HG02870 (cell line): ENCODE data around the gene GAST.
"Not testable (repeated sequence)": the region's sequence is repeated elsewhere in the genome, so short reads cannot be mapped to it uniquely, and the experiment has no call there.

Source experiments
- ATAC-seq: cut with Tn5 transposase; IDR thresholded peaks from one replicate; pipeline ENCODE4 v1.9.1; 2021; ENCODE audit warnings: mild to moderate bottlenecking, moderate library complexity; ENCODE audit not compliant: unreplicated experiment

The GAST gene, protein sequence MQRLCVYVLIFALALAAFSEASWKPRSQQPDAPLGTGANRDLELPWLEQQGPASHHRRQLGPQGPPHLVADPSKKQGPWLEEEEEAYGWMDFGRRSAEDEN

DNA sequence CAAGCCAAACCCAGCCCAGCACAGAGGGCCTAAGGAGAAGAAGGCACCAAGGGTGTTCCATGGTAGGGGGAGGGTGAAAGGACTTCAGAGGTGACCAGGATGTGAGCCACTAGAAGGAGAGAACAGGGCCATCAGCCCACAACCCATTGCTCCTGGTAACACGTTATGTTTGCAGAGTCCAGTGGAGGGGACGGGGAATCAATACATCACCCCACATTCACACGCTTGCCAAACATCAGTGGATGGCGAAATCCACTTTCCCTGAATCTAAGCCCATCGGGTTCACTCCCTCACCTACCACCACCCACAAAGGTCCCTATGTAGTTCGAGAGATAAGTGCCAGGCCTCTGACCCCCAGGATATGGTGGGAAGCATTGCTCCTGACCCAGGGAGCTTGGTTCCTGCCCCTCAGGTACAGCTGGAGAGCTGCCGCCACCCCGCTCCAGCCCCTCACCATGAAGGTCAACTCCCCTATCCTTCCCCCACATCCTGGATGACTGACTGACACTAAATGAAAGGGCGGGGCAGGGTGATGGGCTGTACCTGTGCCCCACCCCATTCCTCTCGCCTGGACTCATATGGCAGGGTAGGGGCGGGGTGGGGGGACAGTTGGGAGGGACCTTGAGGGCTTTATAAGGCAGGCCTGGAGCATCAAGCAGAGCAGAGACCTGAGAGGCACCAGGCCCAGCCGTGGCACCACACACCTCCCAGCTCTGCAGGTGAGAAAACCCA lies at the start of gene GAST:
GAST (plus strand) TSS at position 663 of the 732 bp plus-strand sequence. CDS start 3,106 bp downstream, outside the sequence.
- no peak for ATAC-seq

DNA sequence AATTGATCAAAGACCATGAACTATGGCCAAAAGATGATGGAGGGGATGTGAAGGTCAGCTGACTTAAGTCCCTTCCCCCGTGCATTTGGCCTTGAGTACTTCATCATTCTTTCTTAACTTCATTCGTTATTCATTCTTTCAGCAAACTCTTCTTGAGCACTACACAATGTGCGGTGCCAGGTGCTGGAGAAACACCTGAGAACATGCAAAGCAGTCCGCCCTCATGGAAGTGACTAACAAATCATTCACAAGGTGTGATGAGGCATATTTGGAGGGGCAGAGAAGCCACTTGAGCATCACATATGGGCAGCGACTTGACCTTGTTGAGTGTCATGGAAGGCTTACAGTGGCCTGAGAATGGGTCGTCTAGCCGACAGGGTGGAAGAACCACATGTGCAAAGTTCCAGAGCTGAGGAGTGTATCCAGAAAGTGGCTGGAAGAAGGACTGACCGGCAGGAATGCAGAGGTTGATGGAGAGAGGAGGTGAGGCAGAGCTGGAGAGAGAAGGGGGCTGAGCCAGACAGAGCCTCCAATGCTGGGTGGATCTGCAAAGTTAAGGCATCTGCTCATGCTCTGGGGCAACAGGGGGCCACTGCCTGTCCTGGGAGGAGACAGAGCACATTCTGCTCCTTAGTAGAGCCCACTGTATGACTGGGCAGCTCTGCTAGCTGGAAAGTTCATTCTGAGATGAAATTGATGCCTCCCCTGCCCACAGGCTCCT lies 48.5 kb upstream of the GAST start:
- ATAC-seq = no peak

DNA sequence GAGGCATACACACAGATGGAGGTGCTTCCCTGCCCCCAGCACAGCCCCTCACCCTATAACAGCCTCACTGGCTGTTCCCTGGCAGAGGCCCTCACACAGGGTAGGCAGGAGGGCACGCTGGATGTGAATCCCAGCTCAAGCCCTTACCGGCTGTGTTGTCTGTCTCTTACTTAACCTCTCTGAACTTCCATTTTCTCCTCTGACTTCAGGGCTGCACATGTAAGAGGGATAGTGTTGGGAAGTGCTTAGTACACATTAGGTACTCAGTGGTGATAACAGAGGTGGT lies 48.0 kb upstream of the GAST start:
- no peak for ATAC-seq

DNA sequence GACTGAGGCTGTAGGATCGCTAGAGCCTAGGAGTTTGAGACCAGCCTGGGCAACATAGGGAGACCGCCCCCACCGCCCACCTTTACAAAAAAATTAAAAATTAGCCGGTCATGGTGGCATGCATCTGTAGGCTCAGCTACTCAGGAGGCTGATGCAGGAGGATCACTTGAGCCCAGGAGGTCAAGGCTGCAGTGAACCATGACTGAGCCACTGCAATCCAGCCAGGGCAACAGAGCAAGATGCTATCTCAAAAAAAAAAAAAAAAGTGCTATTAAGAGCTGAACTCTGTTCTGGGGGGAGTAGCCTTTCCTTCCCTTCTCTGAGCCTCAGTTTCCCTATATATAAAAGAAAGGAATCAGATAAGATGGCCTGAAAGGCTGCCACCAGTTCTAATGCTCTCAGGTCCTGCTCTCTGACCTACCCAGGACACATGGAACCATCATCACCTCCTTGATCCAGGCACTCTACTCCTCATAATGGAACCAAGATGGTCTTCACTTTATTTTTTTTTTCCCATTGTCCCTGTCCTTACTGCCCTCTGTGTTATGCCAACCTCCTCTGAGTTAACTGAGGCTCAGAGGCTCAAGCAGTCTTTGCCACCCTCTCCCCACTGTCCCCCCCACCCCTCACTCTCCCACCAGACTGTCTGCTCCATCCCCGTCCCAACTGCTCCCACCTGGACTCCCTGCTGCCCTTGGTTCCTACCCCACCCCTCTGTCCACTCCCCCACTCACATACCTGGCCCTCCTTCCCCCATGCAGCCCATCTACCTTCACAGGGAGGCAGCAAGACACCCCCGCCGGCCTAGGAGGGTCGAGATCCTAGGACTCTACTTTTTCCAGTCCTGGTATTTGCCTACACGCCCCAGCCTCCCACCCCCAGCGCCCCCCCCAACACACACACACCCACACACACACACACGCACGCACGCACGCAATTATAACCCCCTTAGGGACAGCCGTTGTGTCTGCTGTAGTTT lies 47.3 kb upstream of the GAST start:
- ATAC-seq = no peak

DNA sequence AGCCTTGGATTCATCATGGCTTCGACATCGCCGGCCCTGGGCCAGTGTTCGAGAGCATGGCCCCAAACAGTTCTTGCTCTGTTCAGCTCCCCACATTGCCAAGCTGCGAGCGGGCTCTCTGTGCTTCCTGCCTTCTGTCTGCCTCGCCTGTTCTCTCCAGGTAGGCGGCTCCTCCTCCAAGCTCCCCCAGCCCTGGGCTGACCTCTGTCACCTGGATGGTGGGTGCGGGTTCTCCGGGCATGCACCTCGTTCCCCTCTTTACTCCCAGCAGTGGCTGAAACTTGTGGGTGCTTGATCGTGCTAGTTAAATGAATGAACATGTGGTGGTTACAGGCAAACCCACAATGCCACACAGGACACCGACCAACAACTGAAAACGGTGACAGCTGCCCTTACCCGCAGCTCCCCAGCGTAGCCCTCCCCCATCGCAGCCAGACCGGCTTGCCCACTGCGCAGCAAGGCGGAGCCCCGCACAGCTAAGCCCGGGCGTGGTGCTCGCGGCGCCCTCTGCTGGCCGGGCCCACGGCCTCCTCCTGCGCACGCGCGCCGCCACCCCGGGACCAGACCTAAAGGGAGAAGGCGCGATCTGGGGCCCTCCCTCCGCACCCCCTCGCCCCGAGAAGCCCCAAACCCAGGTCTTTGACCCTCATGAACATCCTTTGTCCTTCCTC lies 46.4 kb upstream of the GAST start:
- peak; percentile 54 for ATAC-seq

DNA sequence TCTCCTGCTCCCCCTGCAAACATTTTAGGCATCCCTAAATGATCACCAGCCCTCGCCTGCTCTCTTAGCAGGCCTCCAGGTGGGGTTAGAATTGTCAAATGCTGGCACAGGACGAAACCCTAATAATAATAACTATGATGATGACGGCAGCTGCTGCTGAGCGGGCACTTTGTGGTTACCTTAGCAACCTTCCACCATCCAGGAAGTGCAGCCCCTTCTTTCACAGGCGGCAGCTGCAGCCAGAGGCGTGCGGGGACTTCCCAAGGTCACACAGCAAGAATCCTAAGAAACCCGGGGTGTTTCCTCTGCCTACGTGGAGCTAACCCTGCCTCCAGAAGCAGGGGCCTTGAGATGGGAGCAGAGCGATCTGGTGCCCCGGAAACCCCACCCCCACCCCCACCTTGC lies 45.9 kb upstream of the GAST start:
- peak; percentile 25 for ATAC-seq

DNA sequence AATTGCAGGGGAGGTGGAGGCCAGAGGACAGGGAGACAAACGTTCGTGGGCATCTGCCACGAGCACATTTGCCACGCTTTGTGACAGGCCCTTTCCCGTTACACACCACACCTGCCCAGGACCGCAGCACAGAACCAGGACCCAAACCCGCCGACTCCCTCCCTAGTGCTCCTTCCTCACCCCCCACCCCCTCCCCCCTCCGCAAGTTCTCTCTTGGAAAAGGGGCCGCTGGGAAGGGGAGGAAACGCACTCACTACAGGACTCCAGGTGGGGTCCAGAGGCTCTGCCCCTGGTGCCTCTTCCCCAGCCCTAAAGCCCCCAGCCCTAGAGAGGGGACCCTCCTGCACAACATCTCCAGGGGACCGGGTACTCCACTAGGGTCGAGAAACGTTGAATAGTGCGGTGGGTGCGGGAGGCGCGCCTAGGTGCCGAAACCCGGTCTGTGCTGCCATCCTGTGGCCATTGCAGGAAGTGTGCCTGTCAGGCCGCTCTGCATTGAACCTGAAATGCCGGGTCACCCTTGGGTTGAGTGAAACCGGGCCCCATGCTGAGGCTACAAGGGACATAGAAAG lies 45.3 kb upstream of the GAST start:
- ATAC-seq = peak; percentile 42

DNA sequence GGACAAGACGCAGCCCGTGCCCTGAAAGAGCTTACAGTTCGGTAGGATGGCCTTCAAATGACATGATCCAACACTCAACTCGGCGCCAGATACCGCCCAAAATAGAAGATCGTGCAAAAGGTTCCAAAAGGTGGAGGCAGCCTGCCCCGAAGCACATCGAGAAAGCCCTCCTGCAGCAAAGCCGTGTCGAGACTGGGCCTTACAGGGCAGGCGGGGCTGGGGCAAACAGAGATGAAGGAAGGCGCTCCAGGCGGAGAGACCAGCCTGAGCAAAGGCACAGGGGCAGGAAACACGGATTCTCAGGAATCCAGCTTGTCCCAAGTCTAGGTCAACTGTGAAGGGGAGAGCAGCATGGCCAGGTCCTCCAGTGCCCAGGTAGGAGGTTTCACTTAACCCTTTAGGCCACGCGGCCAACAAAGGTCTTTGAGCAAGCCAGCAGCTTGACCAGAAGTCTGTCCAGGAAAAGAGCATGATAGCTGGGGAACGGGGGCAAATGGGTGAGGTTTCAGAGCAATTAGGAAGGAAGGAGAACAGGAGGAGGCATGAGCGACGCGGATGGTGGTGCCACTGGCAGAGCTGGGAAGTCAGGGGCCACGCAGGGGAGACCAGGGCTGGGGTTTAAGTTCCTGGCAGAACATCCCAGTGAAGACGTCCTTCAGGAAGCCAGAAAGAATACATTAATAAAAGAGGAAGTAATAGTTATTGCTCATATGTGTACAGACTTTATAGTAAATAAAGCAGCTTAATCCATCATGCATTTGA lies 44.7 kb upstream of the GAST start:
- ATAC-seq = no peak

DNA sequence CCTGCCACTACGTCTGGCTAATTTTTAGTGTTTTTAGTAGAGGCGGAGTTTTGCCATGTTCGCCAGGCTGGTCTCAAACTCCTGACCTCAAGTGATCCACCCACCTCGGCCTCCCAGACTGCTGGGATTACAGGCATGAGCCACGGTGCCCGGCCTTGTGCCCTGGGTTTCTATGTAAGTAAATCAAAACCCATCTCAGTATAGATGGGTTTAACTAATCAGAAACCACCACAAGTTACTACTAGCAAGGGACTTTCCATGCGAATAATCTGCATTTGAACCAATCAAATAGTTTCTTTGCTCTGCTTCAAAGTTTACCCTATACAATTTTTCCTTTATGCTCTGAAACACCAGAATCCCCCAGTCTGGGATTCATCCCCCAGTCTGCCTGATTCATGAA lies 40.0 kb upstream of the GAST start:
- no peak for ATAC-seq

DNA sequence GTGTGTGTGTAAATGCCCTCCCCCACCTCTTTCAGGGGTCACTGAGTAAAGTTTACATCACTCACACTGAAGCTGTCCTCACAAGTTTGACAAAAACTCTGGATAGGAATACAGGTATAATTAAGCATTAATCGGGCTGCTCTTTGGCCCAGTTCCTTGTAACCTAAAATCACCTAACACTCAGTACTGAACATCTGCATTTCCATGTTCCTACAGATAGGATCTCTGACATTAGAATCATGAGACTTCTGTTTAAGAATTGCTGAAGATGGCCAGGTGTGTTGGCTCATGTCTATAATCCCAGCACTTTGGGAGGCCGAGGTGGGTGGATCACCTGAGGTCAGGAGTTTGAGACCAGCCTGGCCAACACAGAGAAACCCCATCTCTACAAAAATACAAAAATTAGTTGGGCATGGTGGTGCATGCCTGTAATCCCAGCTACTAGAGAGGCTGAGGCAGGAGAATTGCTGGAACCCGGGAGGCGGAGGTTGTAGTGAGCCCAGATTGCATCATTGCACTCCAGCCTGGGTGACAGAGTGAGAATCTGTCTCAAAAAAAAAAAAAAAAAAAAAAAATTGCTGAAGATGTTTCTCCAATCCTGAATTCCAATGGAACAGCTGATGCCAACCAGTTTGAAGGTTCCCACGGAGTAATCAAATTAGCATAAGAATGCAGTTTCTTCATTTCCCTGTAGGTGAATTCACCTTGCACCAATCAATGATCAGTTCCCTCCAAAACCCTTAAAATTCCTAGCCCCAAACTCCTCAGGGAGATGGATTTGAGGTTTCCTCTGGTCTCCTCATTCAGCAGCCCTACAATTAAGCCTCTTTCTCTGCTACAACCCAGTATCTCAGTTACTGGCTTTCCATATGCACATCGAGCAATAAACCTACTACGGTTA lies 36.7 kb upstream of the GAST start:
- ATAC-seq = not testable (repeated sequence)

DNA sequence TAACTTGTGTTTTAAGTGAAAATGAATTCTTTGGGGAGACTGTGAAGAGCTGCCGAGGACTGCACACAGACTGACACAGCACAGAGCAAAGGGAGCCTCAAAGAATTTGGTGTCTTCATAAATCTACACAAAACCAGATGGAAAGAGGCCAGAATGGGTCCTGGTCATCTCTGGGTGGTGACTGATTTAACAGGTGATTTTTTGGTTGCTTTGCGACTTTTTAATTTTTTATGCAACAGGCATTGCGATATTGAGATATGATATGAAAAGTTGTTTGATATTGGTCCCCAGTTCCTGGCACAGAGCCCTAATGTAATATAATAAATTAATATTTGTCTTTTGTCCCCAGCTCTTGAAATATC lies 36.1 kb upstream of the GAST start:
- ATAC-seq = no peak

DNA sequence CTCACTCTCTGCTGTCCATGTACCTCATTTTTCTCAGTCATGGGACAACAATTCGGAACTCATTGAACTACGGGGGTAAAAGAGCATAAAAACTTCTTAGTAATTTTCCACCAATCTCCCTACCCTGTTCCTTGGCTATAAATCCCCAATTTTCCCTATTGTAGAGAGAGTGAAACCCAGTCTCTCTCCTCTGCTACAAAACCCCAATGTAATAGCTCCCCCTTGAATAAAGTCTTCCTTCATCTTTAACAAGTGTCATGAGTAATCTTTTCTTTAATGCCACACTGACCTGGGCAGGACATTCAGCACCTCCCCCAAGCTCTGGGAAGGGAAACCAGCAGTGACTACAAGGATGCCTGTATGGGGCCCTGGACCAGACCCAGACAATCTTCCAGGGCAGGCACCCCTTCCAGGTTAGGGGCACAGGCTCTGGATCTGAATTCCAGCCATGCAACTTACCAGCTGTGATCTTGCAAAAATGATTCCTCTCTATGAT lies 33.7 kb upstream of the GAST start:
- no peak for ATAC-seq

DNA sequence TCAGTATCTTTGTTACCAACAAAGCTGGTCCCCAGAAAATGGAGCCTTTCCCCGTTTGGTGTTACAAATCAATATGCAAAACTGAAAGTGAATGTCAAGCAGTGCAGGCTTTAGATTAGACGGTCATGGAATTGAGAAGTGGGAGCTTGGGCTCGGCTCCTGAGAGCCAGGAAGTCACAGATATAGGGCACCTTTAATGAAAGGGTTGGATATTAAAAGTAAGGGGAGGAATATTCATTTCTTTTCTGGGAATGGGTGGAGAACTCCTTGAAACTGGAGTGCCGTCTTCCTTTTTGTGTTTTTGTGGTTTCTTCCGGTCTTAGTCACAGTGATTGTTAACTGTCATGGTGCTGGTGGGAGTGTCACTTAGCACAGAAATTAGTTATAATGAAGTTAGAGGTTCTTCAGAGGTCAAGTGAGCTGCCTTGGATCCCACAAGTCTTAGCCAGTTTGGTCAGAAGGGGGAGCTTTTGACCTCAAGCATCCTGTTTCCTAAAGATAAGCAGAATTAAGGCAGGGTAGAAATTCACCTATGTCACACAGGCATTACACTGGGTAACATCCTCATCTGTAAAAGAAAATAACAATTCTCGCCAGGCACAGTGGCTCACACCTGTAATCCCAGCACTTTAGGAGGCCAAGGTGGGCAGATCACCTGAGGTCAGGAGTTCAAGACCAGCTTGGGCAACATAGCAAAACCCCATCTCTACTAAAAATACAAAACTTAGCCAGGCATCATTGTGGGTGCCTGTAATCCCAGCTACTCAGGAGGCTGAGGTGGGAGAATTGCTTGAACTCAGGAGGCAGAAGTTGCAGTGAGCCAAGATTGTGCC lies 33.0 kb upstream of the GAST start:
- ATAC-seq = peak; percentile 76

DNA sequence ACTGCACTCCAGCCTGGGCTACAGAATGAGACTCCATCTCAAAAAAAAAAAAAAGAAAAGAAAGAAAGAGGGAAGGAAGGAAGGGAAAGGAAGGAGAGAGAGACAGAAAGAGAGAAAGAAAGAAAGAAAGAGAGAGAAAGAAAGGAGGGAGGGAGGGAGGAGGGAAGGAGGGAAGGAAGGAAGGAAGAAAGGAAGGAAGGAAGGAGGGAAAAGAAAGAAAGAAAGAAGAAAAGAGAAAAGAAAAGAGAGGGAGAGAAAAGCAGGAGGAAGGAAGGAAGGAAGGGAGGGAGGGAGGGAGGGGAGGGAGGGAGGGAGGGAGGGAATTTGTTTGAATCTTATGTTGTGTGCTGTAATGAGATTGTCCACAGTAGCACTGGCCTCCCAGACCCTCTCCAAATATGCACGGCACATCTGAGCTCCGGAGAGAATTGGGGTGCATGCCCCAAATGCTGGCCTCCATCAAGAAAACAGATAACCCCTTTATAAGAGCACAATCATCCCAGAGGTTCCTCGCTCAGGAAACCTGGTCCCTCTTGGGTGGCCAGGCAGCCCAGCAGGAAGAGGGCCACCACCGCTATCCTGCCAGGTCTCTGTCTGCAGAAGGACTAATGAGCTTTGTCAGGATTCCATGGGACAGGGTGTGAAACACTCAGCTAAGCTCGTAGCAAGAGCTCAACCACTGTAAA lies 32.2 kb upstream of the GAST start:
- no peak for ATAC-seq

DNA sequence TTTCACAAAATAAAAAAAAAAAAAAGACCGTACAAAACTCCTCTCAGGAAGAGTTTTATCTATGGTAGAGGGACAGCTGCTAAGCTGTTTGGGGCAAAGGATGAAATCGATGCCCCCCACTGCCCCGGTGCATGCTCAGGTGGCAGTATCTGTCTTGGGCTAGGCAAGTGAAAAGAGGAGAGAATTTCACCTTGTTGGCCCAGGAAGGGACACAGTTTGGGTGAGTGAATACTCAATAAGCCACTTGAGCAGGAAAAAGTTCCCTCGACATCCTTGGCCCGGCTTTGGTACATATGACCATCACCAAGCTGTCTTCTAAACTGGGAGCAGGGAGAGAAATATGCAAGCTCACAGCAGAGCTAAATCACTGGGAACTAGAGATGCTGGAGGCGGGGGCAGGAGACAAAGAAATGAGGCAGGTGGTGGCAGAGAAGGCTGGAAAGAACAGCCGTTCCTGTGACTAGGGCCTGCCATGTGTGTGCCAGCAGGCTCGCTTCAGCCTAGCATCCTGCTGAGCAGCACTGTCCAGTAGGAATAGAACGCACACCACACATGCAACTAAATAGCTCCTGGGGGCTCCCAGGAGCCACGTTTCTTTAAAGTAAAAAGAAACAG lies 31.6 kb upstream of the GAST start:
- ATAC-seq = no peak

DNA sequence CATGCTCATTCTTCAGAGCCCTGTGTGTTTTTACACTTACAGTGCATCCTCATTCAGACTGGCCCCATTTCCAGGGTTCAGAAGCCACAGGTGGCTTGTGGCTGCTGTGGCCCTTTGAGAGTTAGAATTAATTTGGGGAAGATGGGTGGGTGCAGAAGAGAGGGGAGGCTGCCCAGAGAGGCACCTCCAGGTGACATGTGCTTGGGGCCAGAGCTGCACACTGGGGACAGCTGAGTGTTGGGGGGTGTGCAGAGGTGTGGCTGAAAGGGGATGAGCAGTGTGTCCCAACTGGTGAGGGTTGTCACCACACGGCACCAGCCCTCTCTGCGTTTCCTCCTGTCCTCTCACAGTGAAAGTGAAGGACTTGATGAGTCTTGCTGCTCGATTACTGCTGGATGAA lies 30.4 kb upstream of the GAST start:
- ATAC-seq = no peak

DNA sequence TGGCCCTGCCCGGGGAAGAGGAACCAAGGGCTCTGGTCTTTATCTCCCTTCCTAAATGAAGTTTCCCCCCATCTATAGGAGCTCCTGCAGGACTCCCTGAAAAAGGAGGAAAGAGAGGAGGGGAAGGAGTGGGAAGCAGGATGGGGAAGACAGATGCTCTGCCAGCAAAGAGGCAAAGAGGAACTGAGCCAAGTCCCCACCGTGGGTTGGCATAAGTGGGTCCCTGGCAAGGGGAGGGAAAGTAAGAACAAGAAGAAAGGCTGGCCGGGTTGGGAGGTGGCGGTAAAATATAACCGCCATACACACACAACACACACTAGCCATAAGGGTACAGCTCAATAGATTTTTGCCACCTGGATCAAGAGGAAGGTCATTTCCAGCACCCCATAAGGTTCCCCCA lies 29.5 kb upstream of the GAST start:
- no peak for ATAC-seq
